Neural cell (in vitro differentiated cells): Measurements from ENCODE around the gene GSS.

Source experiments
- EP300 ChIP-seq: fragments of 450-650 bp; conservative IDR thresholded peaks from 2 replicates; pipeline ENCODE4 v1.6.1; 2014; ENCODE audit warnings: antibody characterized with exemption, mild to moderate bottlenecking, moderate library complexity; ENCODE audit not compliant: poor library complexity, severe bottlenecking
- EZH2 ChIP-seq: fragments of 200-600, 300-800 bp; shearing (Covaris generic), sonication (generic); IDR thresholded peaks from 2 replicates; pipeline ENCODE4 v1.6.1; 2014; ENCODE audit warnings: antibody characterized with exemption, low read length, borderline replicate concordance, mild to moderate bottlenecking; ENCODE audit not compliant: insufficient read depth, poor library complexity, severe bottlenecking
- MXI1 ChIP-seq: fragments of 450-650 bp; conservative IDR thresholded peaks from 2 replicates; pipeline ENCODE4 v1.6.1; 2014; ENCODE audit warnings: antibody characterized with exemption, mild to moderate bottlenecking; ENCODE audit not compliant: poor library complexity, severe bottlenecking
- POLR2AphosphoS5 ChIP-seq: IDR thresholded peaks from 2 replicates; pipeline ENCODE4 v1.6.1; 2012
- RAD21 ChIP-seq: fragments of 450-650 bp; conservative IDR thresholded peaks from 2 replicates; pipeline ENCODE4 v1.6.1; 2014; ENCODE audit warnings: antibody characterized with exemption, mild to moderate bottlenecking, moderate library complexity
- SMC3 ChIP-seq: fragments of 450-650 bp; conservative IDR thresholded peaks from 2 replicates; pipeline ENCODE4 v1.6.1; 2014; ENCODE audit warnings: antibody characterized with exemption, mild to moderate bottlenecking, moderate library complexity; ENCODE audit not compliant: poor library complexity
- TF ChIP-seq, protein P1 (sequence below): fragments of 450-650 bp; IDR thresholded peaks from 2 replicates; pipeline ENCODE4 v1.5.1; 2014; ENCODE audit warnings: antibody characterized with exemption, mild to moderate bottlenecking, moderate library complexity; ENCODE audit not compliant: poor library complexity, severe bottlenecking
- TF ChIP-seq, protein P2 (sequence below): IDR thresholded peaks from 2 replicates; pipeline ENCODE4 v1.6.1; 2012; ENCODE audit warnings: borderline replicate concordance

DNA sequence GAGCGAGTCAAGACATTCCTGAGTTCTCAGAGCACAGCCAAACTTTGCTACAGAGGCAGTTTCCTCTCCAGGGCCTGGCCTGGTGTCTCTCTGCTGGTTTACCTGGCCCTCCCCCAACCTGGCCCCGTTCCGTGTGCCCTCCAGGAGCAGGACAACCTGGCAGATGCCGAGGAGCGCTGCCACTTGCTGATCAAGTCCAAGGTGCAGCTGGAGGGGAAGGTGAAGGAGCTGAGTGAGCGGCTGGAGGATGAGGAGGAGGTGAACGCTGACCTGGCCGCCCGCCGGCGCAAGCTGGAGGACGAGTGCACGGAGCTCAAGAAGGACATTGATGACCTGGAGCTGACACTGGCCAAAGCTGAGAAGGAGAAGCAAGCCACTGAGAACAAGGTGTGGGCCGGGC is 39.6 kb upstream of the GSS start:
- no peak for TF ChIP-seq RAD21
- TF ChIP-seq, protein P1, sequence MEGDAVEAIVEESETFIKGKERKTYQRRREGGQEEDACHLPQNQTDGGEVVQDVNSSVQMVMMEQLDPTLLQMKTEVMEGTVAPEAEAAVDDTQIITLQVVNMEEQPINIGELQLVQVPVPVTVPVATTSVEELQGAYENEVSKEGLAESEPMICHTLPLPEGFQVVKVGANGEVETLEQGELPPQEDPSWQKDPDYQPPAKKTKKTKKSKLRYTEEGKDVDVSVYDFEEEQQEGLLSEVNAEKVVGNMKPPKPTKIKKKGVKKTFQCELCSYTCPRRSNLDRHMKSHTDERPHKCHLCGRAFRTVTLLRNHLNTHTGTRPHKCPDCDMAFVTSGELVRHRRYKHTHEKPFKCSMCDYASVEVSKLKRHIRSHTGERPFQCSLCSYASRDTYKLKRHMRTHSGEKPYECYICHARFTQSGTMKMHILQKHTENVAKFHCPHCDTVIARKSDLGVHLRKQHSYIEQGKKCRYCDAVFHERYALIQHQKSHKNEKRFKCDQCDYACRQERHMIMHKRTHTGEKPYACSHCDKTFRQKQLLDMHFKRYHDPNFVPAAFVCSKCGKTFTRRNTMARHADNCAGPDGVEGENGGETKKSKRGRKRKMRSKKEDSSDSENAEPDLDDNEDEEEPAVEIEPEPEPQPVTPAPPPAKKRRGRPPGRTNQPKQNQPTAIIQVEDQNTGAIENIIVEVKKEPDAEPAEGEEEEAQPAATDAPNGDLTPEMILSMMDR = no peak
- TF ChIP-seq EZH2 = no peak
- TF ChIP-seq SMC3 = no peak
- no peak for TF ChIP-seq POLR2AphosphoS5
- TF ChIP-seq, protein P2, sequence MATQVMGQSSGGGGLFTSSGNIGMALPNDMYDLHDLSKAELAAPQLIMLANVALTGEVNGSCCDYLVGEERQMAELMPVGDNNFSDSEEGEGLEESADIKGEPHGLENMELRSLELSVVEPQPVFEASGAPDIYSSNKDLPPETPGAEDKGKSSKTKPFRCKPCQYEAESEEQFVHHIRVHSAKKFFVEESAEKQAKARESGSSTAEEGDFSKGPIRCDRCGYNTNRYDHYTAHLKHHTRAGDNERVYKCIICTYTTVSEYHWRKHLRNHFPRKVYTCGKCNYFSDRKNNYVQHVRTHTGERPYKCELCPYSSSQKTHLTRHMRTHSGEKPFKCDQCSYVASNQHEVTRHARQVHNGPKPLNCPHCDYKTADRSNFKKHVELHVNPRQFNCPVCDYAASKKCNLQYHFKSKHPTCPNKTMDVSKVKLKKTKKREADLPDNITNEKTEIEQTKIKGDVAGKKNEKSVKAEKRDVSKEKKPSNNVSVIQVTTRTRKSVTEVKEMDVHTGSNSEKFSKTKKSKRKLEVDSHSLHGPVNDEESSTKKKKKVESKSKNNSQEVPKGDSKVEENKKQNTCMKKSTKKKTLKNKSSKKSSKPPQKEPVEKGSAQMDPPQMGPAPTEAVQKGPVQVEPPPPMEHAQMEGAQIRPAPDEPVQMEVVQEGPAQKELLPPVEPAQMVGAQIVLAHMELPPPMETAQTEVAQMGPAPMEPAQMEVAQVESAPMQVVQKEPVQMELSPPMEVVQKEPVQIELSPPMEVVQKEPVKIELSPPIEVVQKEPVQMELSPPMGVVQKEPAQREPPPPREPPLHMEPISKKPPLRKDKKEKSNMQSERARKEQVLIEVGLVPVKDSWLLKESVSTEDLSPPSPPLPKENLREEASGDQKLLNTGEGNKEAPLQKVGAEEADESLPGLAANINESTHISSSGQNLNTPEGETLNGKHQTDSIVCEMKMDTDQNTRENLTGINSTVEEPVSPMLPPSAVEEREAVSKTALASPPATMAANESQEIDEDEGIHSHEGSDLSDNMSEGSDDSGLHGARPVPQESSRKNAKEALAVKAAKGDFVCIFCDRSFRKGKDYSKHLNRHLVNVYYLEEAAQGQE = no peak
- TF ChIP-seq EP300 = no peak
- TF ChIP-seq MXI1 = no peak
